GM21576 (cell line): ENCODE results near the gene PHF14.
"Not testable (repeated sequence)": the region's sequence is repeated elsewhere in the genome, so short reads cannot be mapped to it uniquely, and the experiment has no call there.

Source experiments
- ATAC-seq: cut with Tn5 transposase; IDR thresholded peaks from one replicate; pipeline ENCODE4 v1.9.1; 2021; ENCODE audit warnings: mild to moderate bottlenecking, moderate library complexity; ENCODE audit not compliant: unreplicated experiment

PHF14 gene

DNA sequence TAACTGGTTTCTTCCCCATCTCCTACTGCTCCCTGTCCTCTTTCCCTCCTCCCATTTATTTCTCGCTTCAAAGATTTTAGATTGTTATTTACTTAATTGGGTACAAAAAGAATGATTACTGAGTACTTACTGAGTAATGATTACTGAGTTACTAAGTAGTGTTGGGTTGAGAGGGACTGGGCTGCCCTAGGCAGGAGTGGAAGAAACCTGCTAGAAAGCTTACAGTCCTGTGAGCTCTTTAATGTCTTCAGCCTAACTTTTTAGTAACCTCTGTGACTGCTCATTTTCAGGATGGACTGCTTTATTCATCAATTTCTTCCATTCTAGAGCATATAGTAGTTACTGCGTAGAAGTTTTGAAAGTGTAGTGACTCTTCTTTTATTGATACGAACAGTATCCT, 7.6 kb downstream of the PHF14 start:
- ATAC-seq: no peak

DNA sequence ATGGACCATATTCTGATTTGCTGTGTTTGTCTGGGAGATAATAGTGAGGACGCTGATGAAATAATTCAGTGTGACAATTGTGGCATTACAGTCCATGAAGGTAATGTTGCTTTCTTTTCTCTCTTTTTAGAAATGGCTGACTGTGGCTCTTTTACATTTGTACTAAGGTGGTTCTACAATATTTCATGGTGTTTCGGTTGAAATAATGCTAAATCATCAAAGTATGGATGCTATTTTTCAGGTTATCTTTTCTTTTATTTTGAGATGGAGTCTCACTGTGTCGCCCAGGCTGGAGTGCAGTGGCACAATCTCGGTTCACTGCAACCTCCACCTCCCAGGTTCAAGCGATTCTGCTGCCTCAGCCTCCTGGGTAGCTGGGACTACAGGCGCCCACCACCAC, 17.1 kb downstream of the PHF14 start:
- ATAC-seq: not testable (repeated sequence)

DNA sequence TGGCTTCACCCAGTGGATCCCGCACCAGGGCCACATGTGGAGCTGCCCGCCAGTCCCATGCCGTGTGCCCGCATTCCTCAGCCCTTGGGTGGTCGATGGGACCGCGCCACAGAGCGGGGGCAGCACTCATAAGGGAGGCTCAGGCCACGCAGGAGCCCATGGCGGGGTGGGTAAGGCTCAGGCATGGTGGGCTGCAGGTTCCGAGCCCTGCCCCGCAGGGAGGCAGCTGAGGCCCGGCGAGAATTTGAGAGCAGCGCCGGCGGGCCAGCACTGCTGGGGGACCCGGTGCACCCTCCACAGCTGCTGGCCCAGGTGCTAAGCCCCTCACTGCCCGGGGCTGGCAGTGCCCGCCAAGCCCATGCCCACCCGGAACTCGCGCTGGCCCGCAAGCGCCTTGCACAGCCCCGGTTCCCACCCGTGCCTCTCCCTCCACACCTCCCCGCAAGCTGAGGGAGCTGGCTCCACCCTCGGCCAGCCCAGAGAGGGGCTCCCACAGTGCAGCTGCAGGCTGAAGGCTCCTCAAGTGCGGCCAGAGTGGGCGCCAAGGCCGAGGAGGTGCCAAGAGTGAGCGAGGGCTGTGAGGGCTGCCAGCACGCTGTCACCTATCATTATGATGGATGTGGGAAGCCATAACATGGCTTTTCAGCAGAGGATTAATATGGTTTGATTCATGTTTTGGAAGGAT, 22.0 kb downstream of the PHF14 start:
- not testable (repeated sequence) for ATAC-seq

DNA sequence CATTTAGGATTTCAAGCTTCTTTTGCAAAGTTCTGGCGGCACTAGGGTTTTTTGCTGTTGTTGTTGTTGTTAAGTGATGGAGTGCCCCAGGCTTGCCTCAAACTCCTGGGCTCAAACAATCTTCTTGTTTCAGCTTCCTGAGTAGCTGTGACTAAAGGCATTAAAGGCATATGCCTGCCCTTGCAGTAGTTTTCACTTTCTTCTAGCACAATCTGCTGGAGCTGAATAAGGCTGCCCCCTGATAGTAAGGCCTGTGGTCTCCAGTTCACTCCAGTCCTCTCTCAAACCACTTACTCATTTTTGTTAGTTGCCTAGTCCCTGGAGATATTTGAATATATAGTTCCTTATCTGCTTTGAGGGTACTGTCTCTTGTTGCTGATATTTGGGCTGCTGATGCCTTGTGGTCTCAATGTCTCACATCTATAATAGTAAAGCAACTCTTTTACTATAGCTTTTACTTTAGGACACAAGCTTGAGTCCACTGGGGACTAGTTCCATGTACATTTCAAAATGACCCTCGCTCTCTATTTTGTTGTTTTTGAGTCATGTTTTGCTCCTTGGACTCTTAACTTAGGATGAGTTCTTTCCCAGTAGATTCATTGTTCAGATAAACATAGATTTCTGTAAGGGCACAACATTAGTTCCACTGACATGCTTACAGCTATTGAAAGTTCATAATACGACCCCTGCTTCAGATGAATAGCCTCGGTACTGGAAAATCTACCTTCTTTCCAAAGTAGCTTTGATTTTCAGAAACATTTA, 25.5 kb downstream of the PHF14 start:
- no peak for ATAC-seq

DNA sequence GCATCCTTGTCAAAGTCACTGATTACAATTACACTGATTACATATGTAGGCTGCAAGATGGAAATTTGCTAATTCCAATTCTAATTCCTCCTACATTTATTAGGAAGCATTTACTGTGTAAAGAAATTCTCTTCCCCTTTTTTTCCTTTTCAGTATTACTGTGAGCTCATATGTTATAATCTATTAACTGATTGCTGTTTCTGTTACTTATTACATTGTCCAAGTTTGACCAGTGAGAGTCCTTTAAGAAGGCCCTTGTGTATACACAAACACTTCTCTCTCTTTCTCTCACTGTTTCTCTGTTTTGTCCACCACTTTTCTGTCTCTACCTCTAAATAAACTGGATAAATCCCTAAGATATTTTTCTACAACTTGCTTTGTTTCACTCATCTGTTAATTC, 31.5 kb downstream of the PHF14 start:
- ATAC-seq: no peak

DNA sequence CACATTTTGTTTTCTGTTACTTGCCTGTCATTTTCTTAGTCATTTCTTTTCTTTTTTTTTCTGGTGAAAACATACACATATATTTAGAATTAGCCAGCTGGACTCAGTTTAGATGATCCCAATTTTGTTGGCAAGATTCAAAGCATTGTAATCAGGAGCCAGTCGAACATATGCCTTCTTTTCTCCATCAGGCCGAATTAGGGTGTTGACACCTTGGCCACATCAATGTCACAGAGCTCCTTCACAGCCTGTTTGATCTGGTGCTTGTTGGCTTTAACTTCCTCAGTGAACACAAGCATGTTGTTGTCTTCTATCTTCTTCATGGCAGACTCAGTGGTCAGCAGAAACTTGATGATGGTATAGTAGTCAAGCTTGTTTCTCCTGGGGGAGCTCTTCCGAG, 32.6 kb downstream of the PHF14 start:
- no peak for ATAC-seq

DNA sequence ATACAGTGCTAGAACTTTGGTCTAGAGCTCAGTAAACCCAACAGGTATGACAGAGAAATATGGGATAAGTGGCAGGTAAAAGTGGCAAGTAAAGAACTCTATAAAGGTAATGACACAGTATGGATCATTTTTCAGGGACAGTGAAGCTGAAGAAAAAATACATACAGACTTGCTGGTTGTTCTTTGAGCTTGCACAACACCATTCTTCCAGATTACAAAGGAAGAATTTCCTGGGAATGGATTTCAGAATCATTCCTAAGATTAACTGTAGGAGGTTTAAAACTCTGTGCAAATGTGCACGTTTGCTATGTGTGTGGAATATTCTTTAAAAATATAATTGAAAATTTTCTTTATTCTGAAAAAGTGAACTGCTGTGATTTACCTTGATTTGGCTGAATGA, 36.0 kb downstream of the PHF14 start:
- ATAC-seq: no peak

DNA sequence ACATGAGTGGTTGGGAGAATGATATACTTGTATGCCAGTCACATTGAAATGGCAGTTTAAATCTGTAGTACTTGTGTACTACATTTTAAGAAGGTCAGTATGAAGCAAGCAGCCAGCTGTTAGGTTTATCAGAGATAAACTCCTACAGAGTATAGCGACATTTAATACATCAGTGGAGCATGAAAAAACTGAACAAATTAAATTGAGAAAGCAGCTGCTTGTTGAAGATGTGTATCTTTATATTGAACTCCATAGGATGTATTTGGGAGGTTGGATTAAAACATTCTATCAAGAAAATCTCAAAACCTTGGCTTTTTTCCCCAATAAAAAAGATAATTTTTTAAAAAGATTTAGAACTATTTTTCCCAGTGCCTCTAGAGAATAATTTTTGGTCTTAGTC, 47.8 kb downstream of the PHF14 start:
- ATAC-seq: no peak

DNA sequence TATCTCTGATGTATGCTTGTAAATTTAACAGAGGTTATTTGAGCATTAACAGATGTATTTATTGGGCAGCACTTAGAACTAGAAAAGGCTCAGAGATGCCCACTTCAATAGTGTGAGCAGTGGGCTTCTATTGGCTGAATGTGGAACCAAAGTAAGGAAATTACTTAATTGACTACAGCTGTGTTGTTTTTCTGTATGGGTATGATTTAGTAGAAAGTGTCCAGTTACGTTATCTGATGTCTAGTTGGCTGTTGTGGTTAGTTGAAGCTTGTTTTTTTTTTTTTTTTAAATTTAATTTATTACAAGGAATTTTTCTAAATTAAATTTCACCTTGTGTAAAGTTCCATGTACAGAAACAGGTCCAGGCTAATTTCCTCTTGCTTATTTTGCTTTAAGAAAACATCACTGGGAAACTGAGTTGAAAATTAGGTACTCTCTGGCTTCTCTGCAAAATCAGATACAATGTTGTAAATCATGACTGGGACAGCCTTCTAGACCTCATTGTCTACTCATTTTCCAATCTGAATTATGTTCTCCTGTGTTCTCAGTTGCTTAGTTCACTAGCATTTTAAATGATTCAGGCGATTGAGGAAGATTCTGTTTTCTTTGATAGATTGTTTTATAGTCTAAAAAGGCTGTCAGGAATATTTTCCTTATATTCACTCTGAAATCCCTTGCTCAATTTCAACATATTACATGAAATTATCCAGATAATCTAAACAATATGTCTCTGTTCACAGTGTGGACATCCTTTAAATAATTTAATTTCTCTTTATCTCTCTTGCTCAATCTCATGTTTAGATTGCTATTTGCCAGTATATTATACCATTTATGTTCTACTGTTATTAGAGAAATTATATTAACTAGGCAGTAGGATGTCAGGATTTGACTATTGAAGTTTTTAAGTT, 53.0 kb downstream of the PHF14 start:
- ATAC-seq: no peak

DNA sequence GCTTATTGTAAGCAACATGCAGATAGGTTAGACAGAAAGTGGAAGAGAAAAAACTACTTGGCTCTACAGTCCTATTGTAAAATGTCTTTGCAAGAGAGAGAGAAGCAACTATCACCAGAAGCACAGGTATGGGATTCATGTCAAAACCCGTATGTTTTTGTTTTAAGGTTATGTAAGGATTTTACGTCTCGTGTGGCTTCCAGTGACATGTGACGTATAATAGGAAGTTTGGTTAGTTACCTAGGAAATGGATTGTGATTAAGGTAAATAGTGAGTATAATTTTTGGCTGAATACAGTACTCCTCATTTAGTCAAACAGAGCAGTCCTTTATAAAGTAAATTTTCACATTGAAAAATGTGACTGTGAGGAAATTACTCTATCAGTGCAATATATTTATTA, 62.0 kb downstream of the PHF14 start:
- no peak for ATAC-seq

DNA sequence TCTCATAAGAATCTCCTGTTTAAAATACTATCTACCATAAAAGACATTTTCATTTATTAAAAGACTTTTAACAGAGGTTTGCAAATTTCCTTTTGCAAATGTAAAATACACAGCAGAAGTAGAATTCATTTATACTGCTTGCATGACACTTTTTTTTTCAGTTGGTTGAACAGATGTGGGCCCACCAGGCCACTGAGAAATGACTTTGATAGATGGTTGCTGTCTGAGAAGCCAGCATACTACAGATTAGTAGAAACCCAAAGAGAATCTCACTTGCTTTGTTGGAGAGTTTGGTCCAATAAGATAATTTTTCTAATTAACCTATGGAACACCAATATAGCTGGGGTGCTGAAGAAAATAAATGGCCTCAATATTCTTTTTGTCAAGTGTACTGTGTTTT, 66.3 kb downstream of the PHF14 start:
- ATAC-seq: no peak

DNA sequence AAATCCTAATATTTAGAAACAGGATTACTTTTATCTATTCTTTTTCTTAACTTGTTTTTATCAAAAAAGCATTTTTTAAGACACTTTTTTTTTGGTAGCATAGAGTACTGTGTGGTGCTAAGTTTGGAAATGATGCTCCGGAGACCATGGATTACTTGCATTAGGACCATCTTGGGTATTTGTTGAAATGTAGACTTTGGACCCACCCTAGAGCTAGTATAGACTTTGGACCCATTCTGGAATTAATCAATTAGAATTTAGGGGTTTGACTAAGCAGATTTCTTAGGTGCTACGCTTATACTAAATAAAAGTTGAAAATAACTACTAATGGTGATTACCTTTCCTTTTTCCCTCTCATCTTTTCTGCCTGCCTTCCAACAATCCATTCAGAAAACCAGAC, 80.4 kb downstream of the PHF14 start:
- no peak for ATAC-seq

DNA sequence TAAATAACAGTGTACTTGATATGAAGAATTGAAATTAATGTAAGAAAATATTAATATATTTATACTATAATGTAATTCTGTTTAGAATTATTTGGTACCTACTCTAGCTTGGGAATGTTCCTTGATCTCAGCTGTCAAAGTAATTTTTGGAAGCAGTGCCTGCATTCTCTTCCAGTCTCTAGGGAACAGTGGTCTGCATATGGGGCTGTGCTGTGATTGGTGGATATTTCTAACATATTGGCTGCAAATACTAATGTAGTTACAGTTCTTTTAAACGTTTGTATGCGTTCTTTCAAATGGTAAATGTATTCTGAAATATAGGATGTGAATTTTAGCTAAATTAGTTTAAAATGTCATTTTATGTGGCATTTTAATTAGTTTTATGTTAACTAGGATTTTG, 87.2 kb downstream of the PHF14 start:
- no peak for ATAC-seq

DNA sequence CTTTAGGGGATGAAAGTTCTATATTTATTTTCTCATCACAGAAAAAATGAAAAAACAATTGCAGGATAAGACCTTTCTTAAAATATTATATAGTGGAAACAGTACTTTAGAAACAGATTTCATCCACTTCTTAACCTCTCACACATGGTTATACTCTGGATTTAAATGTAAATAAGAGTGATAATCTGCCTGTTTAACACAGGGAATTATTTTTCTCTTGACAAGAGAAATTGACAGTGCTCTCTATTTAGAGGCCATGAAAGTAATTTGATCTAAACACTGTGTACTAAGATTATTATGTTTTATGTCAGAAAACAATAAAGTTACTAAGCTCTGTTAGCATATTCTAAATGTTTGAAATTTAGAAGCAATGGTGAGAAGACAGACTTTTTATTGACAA, 88.4 kb downstream of the PHF14 start:
- no peak for ATAC-seq

DNA sequence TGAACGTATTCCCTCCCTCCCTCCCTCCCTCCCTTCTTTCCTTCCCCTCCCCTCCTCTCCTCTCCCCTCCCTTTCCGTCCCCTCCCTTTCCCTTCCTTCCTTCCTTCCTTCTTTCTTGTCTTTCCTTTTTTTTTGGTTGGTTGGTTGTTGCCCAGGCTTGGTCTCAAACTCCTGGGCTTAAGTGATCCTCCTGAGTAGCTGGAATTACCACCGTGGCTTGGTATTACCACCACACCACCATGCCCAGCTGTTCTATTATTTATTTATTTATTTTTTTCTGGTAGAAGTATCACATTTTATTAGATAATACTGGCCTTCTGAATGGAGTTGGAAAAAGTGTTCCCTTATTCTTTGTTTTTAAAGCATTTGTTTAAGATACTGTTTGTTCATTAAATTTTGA, 95.9 kb downstream of the PHF14 start:
- ATAC-seq: no peak

DNA sequence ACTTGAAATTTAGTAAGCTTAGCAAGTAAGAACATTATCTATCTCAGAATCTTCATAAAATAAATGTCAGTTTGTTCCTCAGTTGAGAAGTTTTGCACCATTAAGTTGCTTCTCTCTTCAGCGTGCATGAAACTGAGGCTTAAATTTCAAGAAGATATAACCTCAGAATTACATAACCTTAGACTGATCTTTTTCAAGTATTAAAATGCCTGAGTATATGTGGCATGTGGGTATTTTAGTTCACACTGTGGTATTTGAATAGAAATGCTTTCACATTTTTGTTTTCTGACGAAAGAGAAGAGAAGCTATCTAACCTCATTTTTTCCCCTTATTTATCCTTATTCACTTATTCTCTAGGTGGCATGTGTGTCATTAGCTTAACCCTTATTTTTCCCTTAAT, 104.1 kb downstream of the PHF14 start:
- no peak for ATAC-seq

DNA sequence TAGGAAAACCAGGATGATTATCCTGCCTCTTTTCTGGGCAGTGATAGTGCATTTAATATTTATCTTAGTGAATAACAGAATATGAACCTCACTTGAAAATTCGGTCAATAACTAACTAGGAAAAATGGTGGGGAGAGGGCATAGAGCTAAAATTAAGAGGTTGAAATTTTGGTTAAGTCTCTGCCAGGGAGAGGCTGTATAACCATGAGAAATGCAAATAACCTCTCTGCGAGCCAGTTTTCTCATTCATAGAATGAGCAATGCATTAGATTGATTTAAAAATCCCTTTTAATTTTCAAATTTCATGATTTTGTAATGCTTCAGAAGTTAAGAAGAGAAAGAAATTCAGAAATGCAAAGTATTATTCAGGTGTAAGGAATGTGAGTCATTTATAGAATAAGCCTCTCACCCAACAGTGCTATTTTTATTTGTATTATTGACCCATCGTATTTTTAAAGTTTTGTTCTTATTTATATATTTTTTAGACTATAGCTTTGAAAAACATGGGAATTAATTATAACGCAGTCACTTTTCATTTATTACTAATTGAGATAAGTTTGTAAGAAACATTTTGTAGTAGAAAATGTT, 104.7 kb downstream of the PHF14 start:
- ATAC-seq: no peak

DNA sequence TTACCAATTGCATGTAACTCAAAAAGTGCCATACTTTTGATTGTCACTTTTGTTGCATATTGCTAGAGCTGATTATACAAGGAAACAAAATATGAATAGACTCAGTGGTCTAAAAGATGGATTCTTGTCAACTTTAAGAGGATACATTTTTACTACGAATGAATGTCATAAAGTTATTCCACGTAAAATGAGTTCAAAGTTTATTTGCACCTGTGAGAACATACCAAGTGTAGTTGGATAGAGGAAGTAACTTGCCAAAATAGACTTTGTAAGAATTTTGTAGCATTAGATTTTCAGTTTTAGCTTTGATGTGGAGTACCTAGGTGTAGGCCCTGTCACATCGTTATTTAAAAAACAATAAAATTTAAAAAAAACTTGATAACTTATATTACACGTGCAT, 106.2 kb downstream of the PHF14 start:
- no peak for ATAC-seq

DNA sequence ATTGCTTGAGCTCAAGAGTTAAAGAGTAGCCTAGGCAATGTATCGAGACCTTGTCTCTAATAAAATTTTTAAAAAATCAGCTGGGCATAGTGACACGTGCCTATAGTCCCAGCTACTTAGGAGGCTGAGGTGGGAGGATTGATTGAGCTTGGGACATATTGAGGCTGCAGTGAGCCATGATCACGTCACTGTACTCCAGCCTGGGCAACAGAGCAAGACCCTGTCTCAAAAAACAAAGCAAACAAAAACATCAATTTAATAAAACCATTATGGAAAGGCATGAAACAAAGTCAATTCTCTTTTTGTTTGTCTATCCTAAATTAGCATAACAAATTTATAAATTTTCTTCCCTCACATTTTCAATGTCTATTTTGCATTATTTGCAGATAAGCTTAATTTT, 108.4 kb downstream of the PHF14 start:
- no peak for ATAC-seq

DNA sequence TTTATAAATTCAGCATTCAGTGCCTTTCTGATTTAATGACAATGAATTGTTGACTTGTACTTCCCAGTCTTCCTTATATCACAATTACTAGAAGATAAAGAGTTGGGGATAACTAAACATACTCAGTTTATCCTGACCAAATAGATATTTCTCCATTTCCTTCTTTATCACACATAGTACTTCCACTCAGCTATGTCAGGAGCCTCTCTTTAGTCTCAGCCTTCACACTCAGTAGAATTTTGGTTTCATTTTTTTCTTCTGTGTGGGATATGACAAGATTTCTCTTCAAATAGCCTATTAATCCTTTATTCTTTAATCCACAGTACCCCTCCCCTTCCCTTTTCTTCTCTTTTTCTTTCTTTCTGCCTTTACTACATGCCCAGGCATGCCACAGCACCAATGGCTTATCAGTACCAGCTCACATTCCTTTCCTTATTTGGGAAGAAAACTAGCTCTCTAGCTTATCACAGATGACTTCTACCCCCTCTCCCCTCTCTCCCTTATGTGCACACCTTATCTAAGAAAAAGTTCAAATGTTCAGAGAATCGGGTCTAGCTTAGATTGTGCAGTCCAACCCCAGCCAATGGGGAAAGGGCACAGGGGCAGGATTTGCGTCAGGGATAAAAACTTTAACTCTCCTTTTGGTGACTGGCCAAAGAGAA, 109.0 kb downstream of the PHF14 start:
- ATAC-seq: no peak

DNA sequence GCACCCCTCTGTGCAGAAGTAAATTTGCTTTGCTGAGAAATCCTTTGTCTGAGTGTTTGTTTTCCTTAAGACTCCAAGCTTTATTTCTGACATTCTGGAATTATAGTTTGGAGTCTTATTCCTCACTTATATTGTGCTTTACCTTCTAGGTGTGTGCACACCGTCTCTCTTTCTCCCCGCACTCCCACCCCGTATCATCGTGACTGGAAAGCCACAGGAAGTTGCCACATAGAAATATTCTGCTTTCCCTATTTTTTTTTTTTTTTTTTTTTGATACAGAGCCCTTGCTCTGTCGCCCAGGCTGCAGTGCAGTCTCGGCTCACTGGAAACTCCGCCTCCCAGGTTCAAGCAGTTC, 109.5 kb downstream of the PHF14 start:
- ATAC-seq: no peak
